Measurements from ENCODE around the gene SYPL2. TPM values are rescaled to one million over a fixed set of nuclear protein-coding genes. Genes with fewer than 3 reads are reported as not detected.

SYPL2 gene
- total RNA-seq, 3 donors from 2014 or later = 0.44 to 1.4 (median 0.66) TPM

DNA sequence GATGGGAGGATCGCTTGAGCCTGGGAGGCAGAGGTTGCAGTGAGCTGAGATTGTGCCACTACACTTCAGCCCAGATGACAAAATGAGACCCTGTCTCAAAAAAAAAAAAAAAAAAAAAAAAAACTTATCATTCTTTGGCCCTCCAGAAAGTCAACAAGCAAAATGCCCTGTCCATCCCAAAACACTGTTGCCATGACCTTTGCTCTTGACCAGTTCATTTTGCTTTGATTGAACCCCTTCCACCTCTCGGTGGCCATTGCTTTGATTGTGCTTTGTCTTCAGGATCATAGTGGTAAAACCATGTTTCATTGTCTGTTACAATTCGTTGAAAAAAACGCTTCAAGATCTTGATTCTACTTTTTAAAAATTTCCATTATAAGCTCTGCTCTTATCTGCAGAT lies 8.5 kb upstream of the SYPL2 start:
- no peaks in the 10 kb centered on the region for H3K36me3 ChIP-seq
- no peak overlapping the region for H3K4me3 ChIP-seq
- no peaks in the 10 kb centered on the region for H3K4me1 ChIP-seq
- DNase-seq (ENCODE audit: low spot score in 2 of 2) = no peak
- intact Hi-C loops (cut with DNase I; ENCODE audit: low total_unique reads) = no loop called here
- no peak for TF ChIP-seq POLR2A (IDR thresholded peaks at IDR 0.05)
- TF ChIP-seq POLR2AphosphoS5 (IDR thresholded peaks at IDR 0.05) = no peak
- TF ChIP-seq, protein P1, sequence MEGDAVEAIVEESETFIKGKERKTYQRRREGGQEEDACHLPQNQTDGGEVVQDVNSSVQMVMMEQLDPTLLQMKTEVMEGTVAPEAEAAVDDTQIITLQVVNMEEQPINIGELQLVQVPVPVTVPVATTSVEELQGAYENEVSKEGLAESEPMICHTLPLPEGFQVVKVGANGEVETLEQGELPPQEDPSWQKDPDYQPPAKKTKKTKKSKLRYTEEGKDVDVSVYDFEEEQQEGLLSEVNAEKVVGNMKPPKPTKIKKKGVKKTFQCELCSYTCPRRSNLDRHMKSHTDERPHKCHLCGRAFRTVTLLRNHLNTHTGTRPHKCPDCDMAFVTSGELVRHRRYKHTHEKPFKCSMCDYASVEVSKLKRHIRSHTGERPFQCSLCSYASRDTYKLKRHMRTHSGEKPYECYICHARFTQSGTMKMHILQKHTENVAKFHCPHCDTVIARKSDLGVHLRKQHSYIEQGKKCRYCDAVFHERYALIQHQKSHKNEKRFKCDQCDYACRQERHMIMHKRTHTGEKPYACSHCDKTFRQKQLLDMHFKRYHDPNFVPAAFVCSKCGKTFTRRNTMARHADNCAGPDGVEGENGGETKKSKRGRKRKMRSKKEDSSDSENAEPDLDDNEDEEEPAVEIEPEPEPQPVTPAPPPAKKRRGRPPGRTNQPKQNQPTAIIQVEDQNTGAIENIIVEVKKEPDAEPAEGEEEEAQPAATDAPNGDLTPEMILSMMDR (IDR thresholded peaks at IDR 0.05) = no peak
- peaks cover 0 to 8% of the 10 kb centered on the region in 2 donors for H3K9me3 ChIP-seq
- no peak overlapping the region for H3K27ac ChIP-seq
- peaks cover 0 to 18% of the 10 kb centered on the region in 2 donors for H3K27me3 ChIP-seq

DNA sequence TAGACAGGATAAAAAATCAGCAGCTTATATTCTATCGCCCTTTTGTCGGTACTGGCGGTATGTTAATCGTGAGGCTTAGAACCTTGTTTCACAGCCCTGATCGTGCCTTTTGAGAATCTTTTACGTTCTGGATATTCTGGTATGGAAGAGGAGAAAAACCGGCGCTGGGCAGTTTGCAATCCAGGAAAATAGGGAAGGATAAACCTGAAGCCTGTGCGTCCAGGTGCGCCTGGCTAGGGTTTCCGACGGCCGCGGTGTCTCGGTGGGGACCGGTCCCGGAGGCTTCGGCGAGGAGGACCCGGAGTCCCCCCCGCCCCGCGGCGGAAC lies 258 bp upstream of the SYPL2 start:
- intact Hi-C loops (cut with DNase I; ENCODE audit: low total_unique reads) = no loop called here
- TF ChIP-seq POLR2AphosphoS5 (IDR thresholded peaks at IDR 0.05) = no peak
- no peak for TF ChIP-seq POLR2A (IDR thresholded peaks at IDR 0.05)
- TF ChIP-seq, protein P1 (IDR thresholded peaks at IDR 0.05) = no peak
- peaks cover 3 to 65% of the 10 kb centered on the region in 2 donors for H3K27me3 ChIP-seq

DNA sequence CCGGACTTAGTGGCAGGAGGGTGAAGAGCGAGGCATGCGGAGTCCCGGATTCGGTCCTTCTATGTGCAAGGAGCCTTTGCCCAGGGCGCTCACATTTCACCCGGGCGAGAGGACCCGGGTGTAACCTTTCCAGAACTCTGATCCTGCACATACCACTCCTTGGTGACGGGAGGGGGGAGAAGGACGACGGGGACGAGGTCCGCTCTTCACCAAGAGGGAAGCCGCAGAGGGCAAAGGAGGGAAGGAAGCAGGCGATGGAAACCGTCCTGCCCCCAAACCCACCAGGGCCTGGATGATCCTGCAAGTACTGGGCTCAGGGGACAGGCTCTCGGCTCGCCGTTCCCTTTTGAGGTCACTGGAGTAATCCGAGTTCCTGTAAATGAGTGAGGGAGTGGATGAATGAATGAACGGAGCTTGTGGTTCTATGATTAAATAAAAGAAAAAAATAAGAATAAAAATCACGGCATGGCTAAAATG lies 993 bp downstream of the SYPL2 start:
- Histone ChIP-seq H3K4me1 (no peaks in the 10 kb centered on the region), H3K9me3 (no peaks in the 10 kb centered on the region), H3K27ac (no peak overlapping the region), H3K4me3 (peak overlapping the region; percentile 49 to 69 (median 54)), H3K27me3 (peaks cover 3 to 55% of the 10 kb centered on the region in 2 donors), H3K36me3 (no peaks in the 10 kb centered on the region)
- TF ChIP-seq POLR2AphosphoS5 (IDR thresholded peaks at IDR 0.05) (no peak), POLR2A (IDR thresholded peaks at IDR 0.05) (no peak)
- TF ChIP-seq, protein P1 (IDR thresholded peaks at IDR 0.05) = no peak
- DNase-seq (ENCODE audit: low spot score in 2 of 2) = no peak
- intact Hi-C loops (cut with DNase I; ENCODE audit: low total_unique reads) = no loop called here

More for the DNA sequence above, 258 bp upstream of the SYPL2 start:
- Histone ChIP-seq H3K36me3 (no peaks in the 10 kb centered on the region), H3K4me1 (no peaks in the 10 kb centered on the region), H3K4me3 (peak overlapping the region; percentile 49 to 69 (median 54)), H3K9me3 (no peaks in the 10 kb centered on the region), H3K27ac (no peak overlapping the region)
- no peak for DNase-seq (ENCODE audit: low spot score in 2 of 2)

DNA sequence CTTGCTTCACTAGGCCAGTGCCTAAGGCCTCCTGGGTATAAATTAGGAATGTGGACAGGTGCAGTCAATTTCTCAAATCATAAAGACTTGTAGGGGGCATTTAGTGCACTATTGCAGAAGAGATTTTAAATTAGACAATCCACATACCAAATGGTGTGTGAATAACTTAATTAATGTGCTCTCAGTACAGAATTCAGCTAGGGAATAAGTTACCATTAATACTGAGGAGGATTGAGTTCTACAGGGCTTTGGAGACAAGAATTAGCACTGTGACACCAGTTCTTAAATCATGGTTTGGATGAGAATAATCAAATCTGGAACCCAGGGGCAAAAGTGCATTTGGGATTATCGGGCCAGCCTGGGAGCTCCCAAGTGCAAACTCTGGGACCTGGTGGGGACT lies 1.7 kb downstream of the SYPL2 start:
- no peaks in the 10 kb centered on the region for H3K4me1 ChIP-seq
- H3K9me3 ChIP-seq = no peaks in the 10 kb centered on the region
- intact Hi-C loops (cut with DNase I; ENCODE audit: low total_unique reads) = no loop called here
- H3K27ac ChIP-seq = no peak overlapping the region
- H3K36me3 ChIP-seq = no peaks in the 10 kb centered on the region
- H3K4me3 ChIP-seq = no peak overlapping the region
- DNase-seq (ENCODE audit: low spot score in 2 of 2) = no peak
- TF ChIP-seq, protein P1 (IDR thresholded peaks at IDR 0.05) = no peak
- TF ChIP-seq POLR2AphosphoS5 (IDR thresholded peaks at IDR 0.05) (no peak), POLR2A (IDR thresholded peaks at IDR 0.05) (no peak)
- H3K27me3 ChIP-seq = peaks cover 3 to 51% of the 10 kb centered on the region in 2 donors

DNA sequence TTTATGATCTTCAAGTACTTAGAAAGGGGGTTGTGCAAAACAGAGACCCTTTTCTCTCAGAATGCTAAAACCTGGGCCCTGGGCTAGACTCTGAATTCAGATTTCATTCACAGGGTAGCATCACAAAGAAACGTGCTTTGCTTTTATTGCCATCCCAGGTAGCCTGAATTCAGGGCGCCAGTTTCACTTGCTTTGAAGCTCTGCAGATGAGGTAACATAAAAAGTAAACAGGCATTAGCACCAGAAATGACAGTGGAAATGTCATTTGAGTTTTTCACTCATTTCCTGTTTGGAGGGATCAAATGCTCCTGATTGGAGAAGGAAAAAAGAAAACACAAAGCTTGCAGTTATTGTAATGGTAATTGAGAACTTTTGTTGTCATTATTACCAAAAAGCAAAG lies 2.6 kb downstream of the SYPL2 start:
- intact Hi-C loops (cut with DNase I; ENCODE audit: low total_unique reads) = no loop called here
- H3K27me3 ChIP-seq = peaks cover 3 to 46% of the 10 kb centered on the region in 2 donors
- no peaks in the 10 kb centered on the region for H3K4me1 ChIP-seq
- H3K9me3 ChIP-seq = no peaks in the 10 kb centered on the region
- DNase-seq (ENCODE audit: low spot score in 2 of 2) = no peak
- TF ChIP-seq, protein P1 (IDR thresholded peaks at IDR 0.05) = no peak
- TF ChIP-seq POLR2A (IDR thresholded peaks at IDR 0.05) (no peak), POLR2AphosphoS5 (IDR thresholded peaks at IDR 0.05) (no peak)
- H3K4me3 ChIP-seq = no peak overlapping the region
- no peaks in the 10 kb centered on the region for H3K36me3 ChIP-seq
- H3K27ac ChIP-seq = no peak overlapping the region
